ENCODE results near the gene LRMDA.

LRMDA gene

GRCh38 chr10:76305930-76306615 is 874.6 kb downstream of the LRMDA start:
- no peak for DNase-seq (ENCODE audit: low spot score)

GRCh38 chr10:76306856-76307255 is 875.4 kb downstream of the LRMDA start:
- no peak for DNase-seq (ENCODE audit: low spot score)

- DNase-seq (ENCODE audit: low spot score): no peak
These were observed 877.6 kb downstream of the LRMDA start for GRCh38 chr10:76309070-76309469.

- DNase-seq (ENCODE audit: low spot score): no peak
These were observed 878.5 kb downstream of the LRMDA start for GRCh38 chr10:76309741-76310587.

GRCh38 chr10:76310588-76311080 is 879.2 kb downstream of the LRMDA start:
- no peak for DNase-seq (ENCODE audit: low spot score)

- peak; percentile 4 for DNase-seq (ENCODE audit: low spot score)
These were observed 880.6 kb downstream of the LRMDA start for GRCh38 chr10:76311752-76312636.

- DNase-seq (ENCODE audit: low spot score): no peak
These were observed 883.8 kb downstream of the LRMDA start for GRCh38 chr10:76315240-76315639.

GRCh38 chr10:76316234-76316633 is 884.8 kb downstream of the LRMDA start:
- DNase-seq (ENCODE audit: low spot score): no peak

GRCh38 chr10:76317078-76317477 is 885.7 kb downstream of the LRMDA start:
- no peak for DNase-seq (ENCODE audit: low spot score)

GRCh38 chr10:76318211-76318610 is 886.8 kb downstream of the LRMDA start:
- DNase-seq (ENCODE audit: low spot score): no peak

- DNase-seq (ENCODE audit: low spot score): no peak
These were observed 888.2 kb downstream of the LRMDA start for GRCh38 chr10:76319661-76320060.

GRCh38 chr10:76324283-76324682 is 892.9 kb downstream of the LRMDA start:
- DNase-seq (ENCODE audit: low spot score): no peak

GRCh38 chr10:76327441-76327840 is 896.0 kb downstream of the LRMDA start:
- no peak for DNase-seq (ENCODE audit: low spot score)

- DNase-seq (ENCODE audit: low spot score): no peak
These were observed 896.9 kb downstream of the LRMDA start for GRCh38 chr10:76328348-76328747.

- no peak for DNase-seq (ENCODE audit: low spot score)
These were observed 898.6 kb downstream of the LRMDA start for GRCh38 chr10:76329891-76330575.

GRCh38 chr10:76331742-76332141 is 900.3 kb downstream of the LRMDA start:
- DNase-seq (ENCODE audit: low spot score): no peak

GRCh38 chr10:76333326-76333725 is 901.9 kb downstream of the LRMDA start:
- no peak for DNase-seq (ENCODE audit: low spot score)

GRCh38 chr10:76333796-76334195 is 902.4 kb downstream of the LRMDA start:
- DNase-seq (ENCODE audit: low spot score): no peak

- DNase-seq (ENCODE audit: low spot score): no peak
These were observed 902.8 kb downstream of the LRMDA start for GRCh38 chr10:76334255-76334654.

- DNase-seq (ENCODE audit: low spot score): no peak
These were observed 905.0 kb downstream of the LRMDA start for GRCh38 chr10:76336213-76336963.

- DNase-seq (ENCODE audit: low spot score): no peak
These were observed 906.2 kb downstream of the LRMDA start for GRCh38 chr10:76337641-76338040.

Measured in germinal center (tissue), 1 donor.